HEK293 (cell line): ENCODE results near the gene SNRPD2.
A peak's percentile ranks its signal among the peaks of the same experiment; 100 is the strongest.

Experiments
- CTCF ChIA-PET: fragments of 350-600 bp; formaldehyde crosslinking; extraction: SDS; loops from one replicate; lab custom pipeline; 2021; ENCODE audit warnings: antibody characterized with exemption; lab: Yijun Ruan, JAX
- POLR2A ChIA-PET: fragments of 300-600 bp; formaldehyde crosslinking; extraction: SDS; loops from one replicate; lab custom pipeline; 2020; ENCODE audit warnings: antibody characterized with exemption, inconsistent platforms; lab: Yijun Ruan, JAX
- H3K27ac ChIP-seq: fragments of 200-500 bp; sonication (Bioruptor generic); 2 replicates; pipeline ENCODE4 v1.5.1; 2014; ENCODE audit warnings: low read depth, low read length, control low read depth, inconsistent platforms; ENCODE audit errors: extremely low read depth
- H3K36me3 ChIP-seq, 2 experiments: fragments of 200-500 bp in 1 of 2; sonication (Bioruptor generic) in 1 of 2; 1 replicate in 1 of 2; 2 replicates in 1 of 2; pipeline ENCODE4 v1.5.1; 2014 to 2017; ENCODE audit warnings: inconsistent platforms in 2 of 2, low read length in 2 of 2; ENCODE audit not compliant: control insufficient read depth in 2 of 2, insufficient read depth in 1 of 2
- H3K4me1 ChIP-seq: fragments of 200-500 bp; sonication (Bioruptor generic); 2 replicates; pipeline ENCODE4 v1.5.1; 2014; ENCODE audit warnings: mild to moderate bottlenecking, low read length, inconsistent platforms; ENCODE audit not compliant: control insufficient read depth, insufficient read depth
- H3K4me3 ChIP-seq: 2 replicates; pipeline ENCODE4 v1.5.1; 2011; ENCODE audit warnings: low read depth, mild to moderate bottlenecking, control low read depth, low read length, moderate library complexity
- H3K9me3 ChIP-seq: fragments of 200-500 bp; sonication (Bioruptor generic); 2 replicates; pipeline ENCODE4 v1.5.1; 2014; ENCODE audit warnings: low read depth, low read length, inconsistent platforms; ENCODE audit not compliant: control insufficient read depth, insufficient read depth
- SALL2 ChIP-seq: fragments of 450-650 bp; formaldehyde crosslinking; IDR thresholded peaks from 2 replicates; pipeline ENCODE4 v1.5.0; 2017; ENCODE audit warnings: missing biosample characterization, mild to moderate bottlenecking, missing genetic modification characterization, borderline replicate concordance
- SCRT1 ChIP-seq: fragments of 450-650 bp; formaldehyde crosslinking; IDR thresholded peaks from 2 replicates; pipeline ENCODE4 v1.5.1; 2016; ENCODE audit warnings: missing biosample characterization, missing genetic modification characterization, borderline replicate concordance
- SETDB1 ChIP-seq: IDR thresholded peaks from one replicate; pipeline ENCODE4 v1.6.1; 2017; ENCODE audit warnings: mild to moderate bottlenecking, low read length, moderate library complexity, mixed read lengths; ENCODE audit not compliant: insufficient read length
- SP2 ChIP-seq: fragments of 450-650 bp; formaldehyde crosslinking; IDR thresholded peaks from 2 replicates; pipeline ENCODE4 v1.5.1; 2016; ENCODE audit warnings: missing biosample characterization, missing genetic modification characterization
- ZBTB10 ChIP-seq: fragments of 450-650 bp; formaldehyde crosslinking; IDR thresholded peaks from 2 replicates; pipeline ENCODE4 v1.5.1; 2016; ENCODE audit warnings: missing biosample characterization, missing genetic modification characterization
- ZFP41 ChIP-seq: fragments of 450-650 bp; formaldehyde crosslinking; IDR thresholded peaks from 2 replicates; pipeline ENCODE4 v1.5.1; 2016; ENCODE audit warnings: missing biosample characterization, missing genetic modification characterization, borderline replicate concordance
- ZNF10 ChIP-seq: fragments of 450-650 bp; formaldehyde crosslinking; IDR thresholded peaks from 2 replicates; pipeline ENCODE4 v1.5.1; 2017; ENCODE audit warnings: missing biosample characterization, missing genetic modification characterization
- ZNF132 ChIP-seq: fragments of 450-650 bp; formaldehyde crosslinking; IDR thresholded peaks from 2 replicates; pipeline ENCODE4 v1.5.1; 2017; ENCODE audit warnings: missing biosample characterization, missing genetic modification characterization, borderline replicate concordance
- ZNF140 ChIP-seq: fragments of 450-650 bp; formaldehyde crosslinking; IDR thresholded peaks from 2 replicates; pipeline ENCODE4 v1.5.1; 2016; ENCODE audit warnings: missing biosample characterization, missing genetic modification characterization
- ZNF175 ChIP-seq: fragments of 450-650 bp; formaldehyde crosslinking; IDR thresholded peaks from 2 replicates; pipeline ENCODE4 v1.5.1; 2016; ENCODE audit warnings: missing biosample characterization, missing genetic modification characterization
- ZNF202 ChIP-seq: fragments of 450-650 bp; formaldehyde crosslinking; IDR thresholded peaks from 2 replicates; pipeline ENCODE4 v1.5.1; 2016; ENCODE audit warnings: missing biosample characterization, missing genetic modification characterization, borderline replicate concordance
- ZNF26 ChIP-seq: fragments of 450-650 bp; formaldehyde crosslinking; IDR thresholded peaks from 2 replicates; pipeline ENCODE4 v1.5.1; 2016; ENCODE audit warnings: missing biosample characterization, missing genetic modification characterization
- ZNF341 ChIP-seq: fragments of 450-650 bp; formaldehyde crosslinking; IDR thresholded peaks from 2 replicates; pipeline ENCODE4; 2016; ENCODE audit warnings: low read depth, missing biosample characterization, missing genetic modification characterization
- ZNF394 ChIP-seq: fragments of 450-650 bp; formaldehyde crosslinking; IDR thresholded peaks from 2 replicates; pipeline ENCODE4 v1.5.1; 2016; ENCODE audit warnings: missing biosample characterization, missing genetic modification characterization, mild to moderate bottlenecking, moderate library complexity, borderline replicate concordance
- ZNF398 ChIP-seq: fragments of 450-650 bp; formaldehyde crosslinking; IDR thresholded peaks from 2 replicates; pipeline ENCODE4 v1.5.1; 2017; ENCODE audit warnings: missing biosample characterization, missing genetic modification characterization
- ZNF514 ChIP-seq: fragments of 450-650 bp; formaldehyde crosslinking; IDR thresholded peaks from 2 replicates; pipeline ENCODE4 v1.5.1; 2016; ENCODE audit warnings: missing biosample characterization, missing genetic modification characterization
- ZNF571 ChIP-seq: fragments of 450-650 bp; formaldehyde crosslinking; IDR thresholded peaks from 2 replicates; pipeline ENCODE4 v1.5.0; 2017; ENCODE audit warnings: missing biosample characterization, missing genetic modification characterization
- ZNF747 ChIP-seq: fragments of 450-650 bp; formaldehyde crosslinking; IDR thresholded peaks from 2 replicates; pipeline ENCODE4 v1.5.1; 2016; ENCODE audit warnings: missing biosample characterization, missing genetic modification characterization
- ZNF768 ChIP-seq: fragments of 450-650 bp; formaldehyde crosslinking; IDR thresholded peaks from 2 replicates; pipeline ENCODE4 v1.5.1; 2018; ENCODE audit warnings: missing biosample characterization, mild to moderate bottlenecking, missing genetic modification characterization
- ZXDB ChIP-seq: fragments of 450-650 bp; formaldehyde crosslinking; IDR thresholded peaks from 2 replicates; pipeline ENCODE4 v1.5.1; 2016; ENCODE audit warnings: missing biosample characterization, missing genetic modification characterization
- TF ChIP-seq, protein P1 (sequence below): fragments of 450-650 bp; formaldehyde crosslinking; IDR thresholded peaks from 2 replicates; pipeline ENCODE4 v1.5.1; 2016; ENCODE audit warnings: missing biosample characterization, missing genetic modification characterization
- TF ChIP-seq, protein P2 (sequence below): fragments of 450-650 bp; formaldehyde crosslinking; IDR thresholded peaks from 2 replicates; pipeline ENCODE4; 2016; ENCODE audit warnings: missing biosample characterization, missing genetic modification characterization

The SNRPD2 gene

DNA sequence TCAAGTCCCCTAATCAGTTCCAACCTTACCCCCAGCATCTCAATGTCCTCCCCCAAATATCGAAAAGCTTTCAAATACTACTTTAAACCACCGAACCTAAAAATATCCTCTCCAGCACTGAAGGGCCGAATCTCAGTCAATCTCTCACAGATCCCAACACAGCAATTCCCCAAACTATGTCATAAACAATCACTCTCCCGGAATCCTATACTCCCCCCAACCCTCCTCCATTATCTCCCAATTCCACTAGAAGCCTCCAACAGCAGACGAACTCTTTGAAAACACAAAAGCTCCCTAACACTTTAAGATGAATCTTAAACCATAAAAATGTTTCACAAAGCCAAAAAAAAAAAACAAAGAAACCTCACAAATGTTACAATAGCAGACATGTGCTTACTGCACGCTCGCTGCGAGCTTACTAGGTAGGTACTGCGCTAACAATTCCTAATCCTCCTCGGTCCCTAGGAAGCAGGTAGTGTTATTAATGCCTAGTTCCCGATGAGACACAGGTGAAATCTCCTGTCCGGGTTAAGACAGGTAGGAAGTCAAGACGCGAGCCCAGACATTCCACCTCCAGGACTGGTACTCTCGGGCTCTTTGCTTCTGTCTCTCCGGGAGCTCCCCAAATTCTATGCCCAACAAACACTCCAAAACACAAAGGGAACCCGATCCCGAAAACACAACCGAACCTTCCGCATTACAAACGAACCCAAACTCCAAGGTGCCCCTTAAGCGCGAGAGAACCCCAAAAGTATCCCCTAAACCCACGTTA is 24.8 kb upstream of the SNRPD2 start:
- peaks cover 14 to 34% of the 10 kb centered on the region in 2 experiments; a peak in 2 of 3 replicates for H3K36me3 ChIP-seq
- CTCF ChIA-PET = interaction anchor here (0.5 to 7.7 kb wide), 12 partner anchors 11 to 684 kb away, joined by 3 to 64 read pairs (median 4); partner anchors contain the start of genes QPCTL, SIX5 and SNRPD2
- TF ChIP-seq ZNF26 (tag by site-specific recombination) (no peak), ZBTB10 (tag by site-specific recombination) (peak; percentile 100; the same call in 1 of the 2 replicates), ZXDB (tag by site-specific recombination) (no peak; the same call in 1 of the 2 replicates), ZNF747 (no peak), ZNF175 (tag by site-specific recombination) (no peak), SP2 (tag by site-specific recombination) (no peak), ZNF571 (no peak), ZNF514 (tag by site-specific recombination) (no peak), ZNF394 (tag by site-specific recombination) (no peak), ZNF398 (tag by site-specific recombination) (peak; percentile 19), ZNF132 (tag by site-specific recombination) (no peak), ZNF768 (tag by site-specific recombination) (no peak), SALL2 (tag by site-specific recombination) (no peak), ZNF140 (no peak), ZFP41 (tag by site-specific recombination) (no peak), ZNF10 (tag by site-specific recombination) (no peak), ZNF202 (tag by site-specific recombination) (no peak), SETDB1 (no peak), ZNF341 (tag by site-specific recombination) (no peak), SCRT1 (tag by site-specific recombination) (0 out of 2 replicates have a peak, but pooled peaks have one; percentile 19)
- TF ChIP-seq, protein P1, sequence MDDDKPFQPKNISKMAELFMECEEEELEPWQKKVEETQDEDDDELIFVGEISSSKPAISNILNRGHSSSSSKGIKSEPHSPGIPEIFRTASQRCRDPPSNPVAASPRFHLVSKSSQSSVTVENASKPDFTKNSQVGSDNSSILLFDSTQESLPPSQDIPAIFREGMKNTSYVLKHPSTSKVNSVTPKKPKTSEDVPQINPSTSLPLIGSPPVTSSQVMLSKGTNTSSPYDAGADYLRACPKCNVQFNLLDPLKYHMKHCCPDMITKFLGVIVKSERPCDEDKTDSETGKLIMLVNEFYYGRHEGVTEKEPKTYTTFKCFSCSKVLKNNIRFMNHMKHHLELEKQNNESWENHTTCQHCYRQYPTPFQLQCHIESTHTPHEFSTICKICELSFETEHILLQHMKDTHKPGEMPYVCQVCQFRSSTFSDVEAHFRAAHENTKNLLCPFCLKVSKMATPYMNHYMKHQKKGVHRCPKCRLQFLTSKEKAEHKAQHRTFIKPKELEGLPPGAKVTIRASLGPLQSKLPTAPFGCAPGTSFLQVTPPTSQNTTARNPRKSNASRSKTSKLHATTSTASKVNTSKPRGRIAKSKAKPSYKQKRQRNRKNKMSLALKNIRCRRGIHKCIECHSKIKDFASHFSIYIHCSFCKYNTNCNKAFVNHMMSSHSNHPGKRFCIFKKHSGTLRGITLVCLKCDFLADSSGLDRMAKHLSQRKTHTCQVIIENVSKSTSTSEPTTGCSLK = no peak
- TF ChIP-seq, protein P2, sequence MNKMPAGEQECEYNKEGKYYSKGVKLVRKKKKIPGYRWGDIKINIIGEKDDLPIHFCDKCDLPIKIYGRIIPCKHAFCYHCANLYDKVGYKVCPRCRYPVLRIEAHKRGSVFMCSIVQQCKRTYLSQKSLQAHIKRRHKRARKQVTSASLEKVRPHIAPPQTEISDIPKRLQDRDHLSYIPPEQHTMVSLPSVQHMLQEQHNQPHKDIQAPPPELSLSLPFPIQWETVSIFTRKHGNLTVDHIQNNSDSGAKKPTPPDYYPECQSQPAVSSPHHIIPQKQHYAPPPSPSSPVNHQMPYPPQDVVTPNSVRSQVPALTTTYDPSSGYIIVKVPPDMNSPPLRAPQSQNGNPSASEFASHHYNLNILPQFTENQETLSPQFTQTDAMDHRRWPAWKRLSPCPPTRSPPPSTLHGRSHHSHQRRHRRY (tag by site-specific recombination) = no peak

More for the DNA sequence above, 24.8 kb upstream of the SNRPD2 start:
- no peaks in the 10 kb centered on the region for H3K9me3 ChIP-seq
- peak overlapping the region; percentile 72 for H3K4me3 ChIP-seq
- H3K4me1 ChIP-seq = peaks cover 19% of the 10 kb centered on the region
- H3K27ac ChIP-seq = peak overlapping the region; percentile 92
- POLR2A ChIA-PET = interaction anchor here (0.6 to 6.5 kb wide), 27 partner anchors 9 to 1797 kb away, joined by 3 to 133 read pairs (median 4); partner anchors contain the start of genes FBXO46, GIPR, QPCTL and SIX5
